K562 (cell line): ENCODE results near the gene ZNF23. TPM values are rescaled to one million over a fixed set of nuclear protein-coding genes. Genes with fewer than 3 reads are reported as not detected.

Source experiments
- ATF1 ChIP-seq, 2 experiments: fragments of 450-650 bp in 1 of 2; IDR thresholded peaks; 2 replicates each; pipeline ENCODE4 v1.6.1; 2016; ENCODE audit warnings: missing compliant biosample characterization in 1 of 2, missing genetic modification characterization in 1 of 2
- GTF2E2 ChIP-seq: fragments of 200-800 bp; sonication (Bioruptor generic); IDR thresholded peaks from 2 replicates; pipeline ENCODE4 v1.6.1; 2016; ENCODE audit warnings: missing genetic modification characterization, missing compliant biosample characterization
- SREBF1 ChIP-seq: fragments of 150-350 bp; IDR thresholded peaks from 2 replicates; pipeline ENCODE4 v1.6.1; 2014; ENCODE audit warnings: antibody characterized with exemption, low read depth, low read length, borderline replicate concordance
- ZNF3 ChIP-seq: fragments of 250-450 bp; sonication (Bioruptor Pico); IDR thresholded peaks from 2 replicates; pipeline ENCODE4 v1.5.0; 2021; ENCODE audit warnings: mild to moderate bottlenecking, moderate library complexity
- polyA plus RNA-seq, 8 experiments: library from polyadenylated mRNA; depleted of rRNA in 4 of 8; stranded (reverse) in 5 of 8; unstranded in 3 of 8; fragments of >200 nt; fragmentation: Nextera tagmentation in 2 of 8; fragmentation: Illumina TruSeq in 1 of 8; extraction: Ambion mirVana in 2 of 8; extraction: Trizol in 1 of 8; gene quantifications; 2 replicates each; pipeline versions ENCODE4 v1.2.1 to v1.2.3, GENCODE V29; 2011 to 2014; ENCODE audit warnings: inconsistent platforms in 1 of 8, missing spikeins in 1 of 8
- total RNA-seq, 7 experiments: library from RNA; depleted of rRNA in 6 of 7; stranded (reverse); fragments of >200 nt in 6 of 7; fragmentation: Illumina TruSeq in 2 of 7; extraction: Trizol in 2 of 7; gene quantifications; 2 replicates each; pipeline versions ENCODE4 v1.2.1 to v1.2.3, GENCODE V29; 2011 to 2021; ENCODE audit warnings: low replicate concordance in 1 of 7
- TF ChIP-seq, protein P1 (sequence below): fragments of 200-600 bp; sonication (generic); IDR thresholded peaks from one replicate; pipeline ENCODE4 v1.6.1; 2012; ENCODE audit warnings: mild to moderate bottlenecking, low read depth, low read length, inconsistent platforms
- TF ChIP-seq, protein P2 (sequence below): sonication (generic); formaldehyde crosslinking; IDR thresholded peaks from 2 replicates; pipeline ENCODE4 v1.8.1; 2023; ENCODE audit warnings: mild to moderate bottlenecking, missing genetic modification reagents
- TF ChIP-seq, protein P3 (sequence below): fragments of 250-450 bp; sonication (Bioruptor Pico); IDR thresholded peaks from 2 replicates; pipeline ENCODE4 v1.8.0; 2022; ENCODE audit warnings: moderate library complexity, mild to moderate bottlenecking, inconsistent platforms

The ZNF23 gene
- total and polyA plus RNA-seq, 9 of the 15 experiments (the other 6 are each of a cell fraction or from before 2014, with no cell fraction given), result 4.7 to 13.4 (median 11.2) TPM

DNA sequence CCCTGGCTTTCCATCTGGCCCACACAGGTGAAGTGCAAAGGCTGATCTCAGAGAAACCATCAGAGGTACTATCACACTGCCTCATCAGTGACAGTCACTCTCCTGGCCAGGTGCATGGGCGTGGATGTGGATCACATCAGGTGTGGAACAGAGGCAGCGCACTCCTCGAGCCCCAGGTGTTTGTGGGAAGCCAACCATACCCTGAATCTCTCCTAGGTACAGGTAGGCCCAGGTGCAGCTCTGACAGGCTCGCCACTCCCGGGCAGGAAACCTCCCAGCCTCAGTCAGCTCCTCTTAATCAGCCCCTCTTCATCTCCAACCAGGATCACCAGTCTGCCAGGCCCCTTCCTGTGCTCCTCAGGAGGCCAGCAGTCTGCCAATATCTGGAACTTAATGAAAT lies 51.9 kb downstream of the ZNF23 start (continued):
- TF ChIP-seq ATF1 (CRISPR knock-in tag; IDR thresholded peaks at IDR 0.05) (no peak), ATF1 (tag; IDR thresholded peaks at IDR 0.05) (no peak), ZNF3 (no peak), SREBF1 (no peak), GTF2E2 (tag) (no peak)
- TF ChIP-seq, protein P1, sequence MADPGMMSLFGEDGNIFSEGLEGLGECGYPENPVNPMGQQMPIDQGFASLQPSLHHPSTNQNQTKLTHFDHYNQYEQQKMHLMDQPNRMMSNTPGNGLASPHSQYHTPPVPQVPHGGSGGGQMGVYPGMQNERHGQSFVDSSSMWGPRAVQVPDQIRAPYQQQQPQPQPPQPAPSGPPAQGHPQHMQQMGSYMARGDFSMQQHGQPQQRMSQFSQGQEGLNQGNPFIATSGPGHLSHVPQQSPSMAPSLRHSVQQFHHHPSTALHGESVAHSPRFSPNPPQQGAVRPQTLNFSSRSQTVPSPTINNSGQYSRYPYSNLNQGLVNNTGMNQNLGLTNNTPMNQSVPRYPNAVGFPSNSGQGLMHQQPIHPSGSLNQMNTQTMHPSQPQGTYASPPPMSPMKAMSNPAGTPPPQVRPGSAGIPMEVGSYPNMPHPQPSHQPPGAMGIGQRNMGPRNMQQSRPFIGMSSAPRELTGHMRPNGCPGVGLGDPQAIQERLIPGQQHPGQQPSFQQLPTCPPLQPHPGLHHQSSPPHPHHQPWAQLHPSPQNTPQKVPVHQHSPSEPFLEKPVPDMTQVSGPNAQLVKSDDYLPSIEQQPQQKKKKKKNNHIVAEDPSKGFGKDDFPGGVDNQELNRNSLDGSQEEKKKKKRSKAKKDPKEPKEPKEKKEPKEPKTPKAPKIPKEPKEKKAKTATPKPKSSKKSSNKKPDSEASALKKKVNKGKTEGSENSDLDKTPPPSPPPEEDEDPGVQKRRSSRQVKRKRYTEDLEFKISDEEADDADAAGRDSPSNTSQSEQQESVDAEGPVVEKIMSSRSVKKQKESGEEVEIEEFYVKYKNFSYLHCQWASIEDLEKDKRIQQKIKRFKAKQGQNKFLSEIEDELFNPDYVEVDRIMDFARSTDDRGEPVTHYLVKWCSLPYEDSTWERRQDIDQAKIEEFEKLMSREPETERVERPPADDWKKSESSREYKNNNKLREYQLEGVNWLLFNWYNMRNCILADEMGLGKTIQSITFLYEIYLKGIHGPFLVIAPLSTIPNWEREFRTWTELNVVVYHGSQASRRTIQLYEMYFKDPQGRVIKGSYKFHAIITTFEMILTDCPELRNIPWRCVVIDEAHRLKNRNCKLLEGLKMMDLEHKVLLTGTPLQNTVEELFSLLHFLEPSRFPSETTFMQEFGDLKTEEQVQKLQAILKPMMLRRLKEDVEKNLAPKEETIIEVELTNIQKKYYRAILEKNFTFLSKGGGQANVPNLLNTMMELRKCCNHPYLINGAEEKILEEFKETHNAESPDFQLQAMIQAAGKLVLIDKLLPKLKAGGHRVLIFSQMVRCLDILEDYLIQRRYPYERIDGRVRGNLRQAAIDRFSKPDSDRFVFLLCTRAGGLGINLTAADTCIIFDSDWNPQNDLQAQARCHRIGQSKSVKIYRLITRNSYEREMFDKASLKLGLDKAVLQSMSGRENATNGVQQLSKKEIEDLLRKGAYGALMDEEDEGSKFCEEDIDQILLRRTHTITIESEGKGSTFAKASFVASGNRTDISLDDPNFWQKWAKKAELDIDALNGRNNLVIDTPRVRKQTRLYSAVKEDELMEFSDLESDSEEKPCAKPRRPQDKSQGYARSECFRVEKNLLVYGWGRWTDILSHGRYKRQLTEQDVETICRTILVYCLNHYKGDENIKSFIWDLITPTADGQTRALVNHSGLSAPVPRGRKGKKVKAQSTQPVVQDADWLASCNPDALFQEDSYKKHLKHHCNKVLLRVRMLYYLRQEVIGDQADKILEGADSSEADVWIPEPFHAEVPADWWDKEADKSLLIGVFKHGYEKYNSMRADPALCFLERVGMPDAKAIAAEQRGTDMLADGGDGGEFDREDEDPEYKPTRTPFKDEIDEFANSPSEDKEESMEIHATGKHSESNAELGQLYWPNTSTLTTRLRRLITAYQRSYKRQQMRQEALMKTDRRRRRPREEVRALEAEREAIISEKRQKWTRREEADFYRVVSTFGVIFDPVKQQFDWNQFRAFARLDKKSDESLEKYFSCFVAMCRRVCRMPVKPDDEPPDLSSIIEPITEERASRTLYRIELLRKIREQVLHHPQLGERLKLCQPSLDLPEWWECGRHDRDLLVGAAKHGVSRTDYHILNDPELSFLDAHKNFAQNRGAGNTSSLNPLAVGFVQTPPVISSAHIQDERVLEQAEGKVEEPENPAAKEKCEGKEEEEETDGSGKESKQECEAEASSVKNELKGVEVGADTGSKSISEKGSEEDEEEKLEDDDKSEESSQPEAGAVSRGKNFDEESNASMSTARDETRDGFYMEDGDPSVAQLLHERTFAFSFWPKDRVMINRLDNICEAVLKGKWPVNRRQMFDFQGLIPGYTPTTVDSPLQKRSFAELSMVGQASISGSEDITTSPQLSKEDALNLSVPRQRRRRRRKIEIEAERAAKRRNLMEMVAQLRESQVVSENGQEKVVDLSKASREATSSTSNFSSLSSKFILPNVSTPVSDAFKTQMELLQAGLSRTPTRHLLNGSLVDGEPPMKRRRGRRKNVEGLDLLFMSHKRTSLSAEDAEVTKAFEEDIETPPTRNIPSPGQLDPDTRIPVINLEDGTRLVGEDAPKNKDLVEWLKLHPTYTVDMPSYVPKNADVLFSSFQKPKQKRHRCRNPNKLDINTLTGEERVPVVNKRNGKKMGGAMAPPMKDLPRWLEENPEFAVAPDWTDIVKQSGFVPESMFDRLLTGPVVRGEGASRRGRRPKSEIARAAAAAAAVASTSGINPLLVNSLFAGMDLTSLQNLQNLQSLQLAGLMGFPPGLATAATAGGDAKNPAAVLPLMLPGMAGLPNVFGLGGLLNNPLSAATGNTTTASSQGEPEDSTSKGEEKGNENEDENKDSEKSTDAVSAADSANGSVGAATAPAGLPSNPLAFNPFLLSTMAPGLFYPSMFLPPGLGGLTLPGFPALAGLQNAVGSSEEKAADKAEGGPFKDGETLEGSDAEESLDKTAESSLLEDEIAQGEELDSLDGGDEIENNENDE, result no peak
- TF ChIP-seq, protein P2, sequence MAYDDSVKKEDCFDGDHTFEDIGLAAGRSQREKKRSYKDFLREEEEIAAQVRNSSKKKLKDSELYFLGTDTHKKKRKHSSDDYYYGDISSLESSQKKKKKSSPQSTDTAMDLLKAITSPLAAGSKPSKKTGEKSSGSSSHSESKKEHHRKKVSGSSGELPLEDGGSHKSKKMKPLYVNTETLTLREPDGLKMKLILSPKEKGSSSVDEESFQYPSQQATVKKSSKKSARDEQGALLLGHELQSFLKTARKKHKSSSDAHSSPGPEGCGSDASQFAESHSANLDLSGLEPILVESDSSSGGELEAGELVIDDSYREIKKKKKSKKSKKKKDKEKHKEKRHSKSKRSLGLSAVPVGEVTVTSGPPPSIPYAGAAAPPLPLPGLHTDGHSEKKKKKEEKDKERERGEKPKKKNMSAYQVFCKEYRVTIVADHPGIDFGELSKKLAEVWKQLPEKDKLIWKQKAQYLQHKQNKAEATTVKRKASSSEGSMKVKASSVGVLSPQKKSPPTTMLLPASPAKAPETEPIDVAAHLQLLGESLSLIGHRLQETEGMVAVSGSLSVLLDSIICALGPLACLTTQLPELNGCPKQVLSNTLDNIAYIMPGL (CRISPR knock-in tag), result no peak
- TF ChIP-seq, protein P3, sequence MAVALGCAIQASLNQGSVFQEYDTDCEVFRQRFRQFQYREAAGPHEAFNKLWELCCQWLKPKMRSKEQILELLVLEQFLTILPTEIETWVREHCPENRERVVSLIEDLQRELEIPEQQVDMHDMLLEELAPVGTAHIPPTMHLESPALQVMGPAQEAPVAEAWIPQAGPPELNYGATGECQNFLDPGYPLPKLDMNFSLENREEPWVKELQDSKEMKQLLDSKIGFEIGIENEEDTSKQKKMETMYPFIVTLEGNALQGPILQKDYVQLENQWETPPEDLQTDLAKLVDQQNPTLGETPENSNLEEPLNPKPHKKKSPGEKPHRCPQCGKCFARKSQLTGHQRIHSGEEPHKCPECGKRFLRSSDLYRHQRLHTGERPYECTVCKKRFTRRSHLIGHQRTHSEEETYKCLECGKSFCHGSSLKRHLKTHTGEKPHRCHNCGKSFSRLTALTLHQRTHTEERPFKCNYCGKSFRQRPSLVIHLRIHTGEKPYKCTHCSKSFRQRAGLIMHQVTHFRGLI (CRISPR knock-in tag), result no peak
